ENCODE measurements around the gene CABP2.
"Not testable (repeated sequence)": the region's sequence is repeated elsewhere in the genome, so short reads cannot be mapped to it uniquely, and the experiment has no call there.

Gene CABP2

DNA sequence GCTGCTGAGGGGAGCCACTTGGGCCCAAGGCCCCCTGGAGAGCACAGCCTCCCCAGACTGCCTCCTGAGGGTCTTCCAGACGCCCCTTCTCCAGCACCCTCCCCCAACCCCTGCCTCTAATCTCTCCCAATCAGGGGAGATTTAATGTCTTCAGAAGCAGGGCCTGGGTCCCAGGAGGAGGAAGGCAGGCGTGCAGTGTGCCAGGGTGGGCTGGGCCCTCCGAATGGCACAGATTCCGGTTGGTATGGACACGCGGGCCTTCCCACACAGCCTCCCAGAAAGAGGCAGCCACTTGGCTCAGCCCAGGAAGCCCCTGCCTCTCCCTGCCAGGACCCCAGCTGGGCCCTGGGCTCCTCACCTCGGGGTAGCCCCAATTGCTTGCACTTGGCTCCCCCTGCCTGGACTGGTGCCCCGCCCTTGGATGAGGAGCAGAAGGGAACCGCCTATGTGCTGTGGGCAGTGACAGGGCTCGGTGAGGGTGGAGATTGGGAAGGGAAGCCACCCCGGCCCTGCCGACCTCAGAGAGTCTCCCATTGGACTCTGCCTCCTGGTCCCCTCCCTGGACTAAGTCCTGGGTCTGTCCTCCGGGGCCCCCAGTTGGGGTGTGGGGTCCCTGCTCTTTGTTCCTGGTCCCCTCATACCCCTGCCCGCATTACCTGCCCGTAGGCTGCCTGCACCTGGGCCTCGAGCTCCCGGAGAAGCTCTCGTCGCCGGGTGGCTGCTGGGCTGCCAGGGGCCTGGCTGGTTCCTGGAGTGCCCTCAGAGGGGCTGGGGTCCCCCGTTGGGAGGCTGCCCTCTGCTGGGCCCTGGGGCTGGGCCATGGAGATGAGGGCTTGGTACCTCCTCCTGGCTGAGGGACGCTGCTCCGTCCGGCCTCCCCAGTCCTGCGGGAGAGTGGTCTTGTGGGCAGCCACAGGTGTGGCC is 572 bp upstream of the CABP2 start:
- peaks cover 6% of the 10 kb centered on the region for H3K9me3 Mint-ChIP-seq
- ATAC-seq, result no peak
- peaks cover 63% of the 10 kb centered on the region for H3K27me3 Mint-ChIP-seq
- H3K4me3 Mint-ChIP-seq, result no peak overlapping the region
- no peak overlapping the region for H3K27ac Mint-ChIP-seq
- H3K36me3 Mint-ChIP-seq, result peaks cover 5% of the 10 kb centered on the region
- H3K4me1 Mint-ChIP-seq, result no peaks in the 10 kb centered on the region

DNA sequence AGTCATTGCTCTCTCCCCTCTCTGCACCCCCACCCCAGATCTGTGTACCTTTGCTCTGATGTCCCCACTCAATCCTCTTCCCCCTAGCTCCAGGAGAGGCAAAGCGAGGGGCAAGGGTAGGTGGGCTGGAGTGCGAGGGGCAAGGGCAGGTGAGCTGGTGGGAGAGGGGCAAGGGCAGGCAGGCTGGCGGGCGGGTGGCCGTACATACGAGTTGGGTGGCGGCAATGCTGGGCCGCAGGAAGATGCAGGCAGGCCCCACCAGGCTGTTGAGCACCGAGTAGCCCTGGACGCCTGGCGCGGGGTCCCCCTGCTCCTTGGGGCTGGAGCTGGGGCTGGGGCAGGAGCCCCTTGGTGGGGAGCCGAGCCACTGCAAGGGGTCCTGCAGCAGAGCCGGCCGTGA is 908 bp downstream of the CABP2 start:
- no peak for ATAC-seq
- peaks cover 5% of the 10 kb centered on the region for H3K36me3 Mint-ChIP-seq
- H3K4me3 Mint-ChIP-seq, result no peak overlapping the region
- H3K27me3 Mint-ChIP-seq, result peaks cover 56% of the 10 kb centered on the region
- H3K9me3 Mint-ChIP-seq, result peaks cover 3% of the 10 kb centered on the region
- H3K27ac Mint-ChIP-seq, result no peak overlapping the region
- no peaks in the 10 kb centered on the region for H3K4me1 Mint-ChIP-seq

DNA sequence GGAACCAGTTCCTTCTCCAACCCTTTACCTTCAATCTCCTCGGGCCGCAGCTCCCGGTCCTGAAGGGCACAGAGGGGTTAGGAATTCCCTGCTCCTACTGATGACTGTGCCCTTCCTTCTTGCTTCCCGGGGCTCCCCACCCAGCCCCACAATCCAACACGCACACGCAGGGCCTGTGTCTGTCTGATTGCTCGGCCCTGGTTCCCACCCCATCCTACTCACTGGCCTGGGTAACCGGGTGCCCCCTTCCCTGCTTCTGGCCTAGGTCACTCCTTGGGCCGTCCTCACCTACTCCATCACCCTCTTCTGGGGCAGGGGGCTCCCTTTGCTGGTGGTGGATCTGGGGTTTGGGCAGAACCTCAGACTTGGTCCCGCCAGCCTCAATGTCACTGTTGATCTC is 1.3 kb downstream of the CABP2 start:
- H3K27me3 Mint-ChIP-seq, result peaks cover 56% of the 10 kb centered on the region
- H3K27ac Mint-ChIP-seq, result no peak overlapping the region
- no peaks in the 10 kb centered on the region for H3K4me1 Mint-ChIP-seq
- ATAC-seq, result no peak
- peaks cover 5% of the 10 kb centered on the region for H3K36me3 Mint-ChIP-seq
- H3K4me3 Mint-ChIP-seq, result no peak overlapping the region
- H3K9me3 Mint-ChIP-seq, result no peaks in the 10 kb centered on the region

DNA sequence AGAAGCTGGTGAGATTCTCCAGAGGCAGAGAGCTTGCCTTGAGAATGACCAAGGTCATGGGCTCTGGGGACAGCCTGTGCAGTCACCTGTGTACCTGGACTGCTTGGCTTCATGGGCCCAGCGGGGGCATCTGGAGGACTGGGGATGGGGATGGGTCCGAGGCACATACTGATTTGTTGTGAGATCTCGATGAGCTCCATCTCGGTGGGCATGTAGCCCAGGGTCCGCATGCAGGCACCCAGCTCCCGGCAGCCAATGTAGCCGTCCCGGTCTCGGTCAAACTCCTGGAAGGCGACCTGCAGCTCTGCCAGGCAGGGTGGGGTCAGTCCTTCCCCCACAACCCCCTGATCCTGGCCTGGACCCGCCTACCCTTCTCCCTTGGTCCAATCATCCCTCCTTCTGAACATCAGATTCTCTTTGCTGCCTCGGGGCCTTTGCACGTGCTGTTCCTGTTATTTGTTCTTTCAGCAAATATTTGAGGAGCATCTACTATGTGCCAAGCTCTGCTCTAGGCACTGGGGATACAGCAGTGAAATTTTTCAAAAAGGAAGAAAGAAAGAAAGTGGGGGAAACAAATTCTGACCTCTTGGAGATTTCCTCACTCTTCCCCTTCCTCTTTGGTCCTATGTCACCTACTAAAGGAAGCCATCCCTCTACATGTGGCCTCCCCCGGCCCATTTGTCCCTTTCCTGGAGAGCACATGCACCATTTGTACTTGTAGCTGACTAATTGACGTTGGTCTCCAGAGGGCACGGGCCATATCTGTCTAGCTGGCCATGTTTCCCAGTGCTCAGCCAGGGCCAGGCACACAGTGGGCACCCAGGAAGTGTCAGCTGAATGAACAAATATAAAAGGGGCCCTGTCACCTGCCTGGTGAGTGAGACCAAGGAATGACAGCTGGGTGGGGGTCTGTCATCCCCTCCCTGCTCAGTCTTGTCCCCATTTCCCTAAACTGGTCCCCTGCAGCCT is 2.1 kb downstream of the CABP2 start:
- no peak overlapping the region for H3K4me3 Mint-ChIP-seq
- no peak for ATAC-seq
- no peaks in the 10 kb centered on the region for H3K4me1 Mint-ChIP-seq
- H3K36me3 Mint-ChIP-seq, result peaks cover 5% of the 10 kb centered on the region
- no peaks in the 10 kb centered on the region for H3K9me3 Mint-ChIP-seq
- H3K27ac Mint-ChIP-seq, result no peak overlapping the region
- peaks cover 56% of the 10 kb centered on the region for H3K27me3 Mint-ChIP-seq

DNA sequence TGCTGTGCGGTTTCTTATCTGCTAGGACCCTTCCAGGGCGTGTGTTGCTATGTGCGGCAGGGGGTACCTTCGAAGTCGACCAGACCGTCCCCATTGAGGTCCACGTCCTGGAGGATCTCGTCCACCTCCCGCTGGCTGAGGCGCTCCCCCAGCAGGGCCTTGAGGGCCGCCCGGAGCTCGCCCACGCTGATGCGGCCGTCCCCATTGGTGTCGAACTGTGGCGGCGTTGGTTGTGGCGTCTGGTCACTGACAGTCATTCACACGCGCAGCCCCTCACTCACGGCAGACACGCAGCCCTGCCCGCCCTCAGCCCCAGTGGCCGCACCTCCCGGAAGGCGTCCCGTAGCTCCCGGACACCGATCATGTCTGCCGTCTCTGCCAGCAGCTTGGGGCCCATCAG is 3.5 kb downstream of the CABP2 start:
- H3K36me3 Mint-ChIP-seq, result peaks cover 5% of the 10 kb centered on the region
- no peaks in the 10 kb centered on the region for H3K4me1 Mint-ChIP-seq
- no peak for ATAC-seq
- no peaks in the 10 kb centered on the region for H3K9me3 Mint-ChIP-seq
- no peak overlapping the region for H3K4me3 Mint-ChIP-seq
- peaks cover 56% of the 10 kb centered on the region for H3K27me3 Mint-ChIP-seq
- no peak overlapping the region for H3K27ac Mint-ChIP-seq

DNA sequence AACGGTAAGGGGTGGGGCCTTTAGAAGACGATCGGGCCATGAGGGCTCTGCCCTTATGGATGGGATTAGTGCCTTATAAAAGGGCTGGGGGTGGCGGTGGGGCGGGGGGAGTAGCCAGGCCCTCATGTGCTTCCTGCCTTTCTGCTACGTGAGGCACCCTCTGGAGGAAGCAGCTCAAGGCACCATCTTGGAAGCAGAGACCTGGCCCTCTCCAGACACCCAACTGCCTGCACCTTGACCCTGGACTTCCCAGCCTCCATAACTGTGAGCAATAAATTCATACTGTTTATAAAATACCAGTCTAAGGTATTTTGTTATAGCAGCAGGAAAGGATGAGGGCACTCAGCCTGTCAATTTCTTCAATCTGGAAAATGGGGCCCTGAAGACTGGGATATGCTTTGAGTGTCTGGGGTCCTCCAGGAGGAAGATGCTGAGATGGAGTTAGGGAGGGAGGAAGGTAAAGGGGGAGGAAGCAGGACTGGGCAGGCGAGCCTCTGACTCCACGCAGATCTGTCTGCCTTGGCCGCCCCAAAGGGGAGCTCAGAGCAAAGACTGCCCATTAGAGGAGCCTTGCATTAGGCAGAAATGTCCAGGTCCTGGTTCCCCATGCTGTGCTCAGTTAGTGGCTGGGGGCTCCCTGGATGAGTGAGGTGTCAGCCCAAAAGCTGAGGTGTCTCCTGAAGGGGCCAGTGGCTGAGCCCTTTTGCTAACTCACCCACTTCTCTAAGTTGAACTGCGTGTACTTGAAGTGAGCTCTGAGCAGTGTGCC is 5.3 kb downstream of the CABP2 start:
- Mint-ChIP-seq H3K4me1 (no peaks in the 10 kb centered on the region), H3K27ac (no peak overlapping the region), H3K4me3 (no peak overlapping the region), H3K36me3 (peaks cover 5% of the 10 kb centered on the region), H3K9me3 (no peaks in the 10 kb centered on the region), H3K27me3 (peaks cover 52% of the 10 kb centered on the region)
- no peak for ATAC-seq

DNA sequence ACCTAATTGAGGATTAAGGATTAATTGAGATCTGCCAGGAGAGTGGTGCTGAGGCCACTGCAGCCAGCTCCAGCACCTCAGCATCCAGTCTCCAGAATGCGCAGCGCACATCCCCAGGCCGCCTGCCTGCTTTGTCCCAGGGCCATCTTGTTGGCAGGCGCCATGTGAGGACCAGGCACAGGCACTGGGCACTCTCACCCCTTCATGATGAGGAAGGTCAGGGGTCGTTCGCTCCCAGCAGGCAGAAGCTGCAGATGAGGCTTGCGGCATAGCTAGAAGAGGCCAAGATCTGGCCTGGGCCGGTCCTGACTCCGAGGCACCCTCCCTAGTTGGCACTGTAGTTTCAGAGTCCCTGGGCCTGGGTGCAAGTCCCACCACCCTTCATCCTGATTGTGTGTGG is 6.4 kb downstream of the CABP2 start:
- H3K27me3 Mint-ChIP-seq, result peaks cover 46% of the 10 kb centered on the region
- H3K4me1 Mint-ChIP-seq, result no peaks in the 10 kb centered on the region
- no peak overlapping the region for H3K4me3 Mint-ChIP-seq
- ATAC-seq, result no peak
- H3K9me3 Mint-ChIP-seq, result no peaks in the 10 kb centered on the region
- no peak overlapping the region for H3K27ac Mint-ChIP-seq
- H3K36me3 Mint-ChIP-seq, result peaks cover under 1% of the 10 kb centered on the region

DNA sequence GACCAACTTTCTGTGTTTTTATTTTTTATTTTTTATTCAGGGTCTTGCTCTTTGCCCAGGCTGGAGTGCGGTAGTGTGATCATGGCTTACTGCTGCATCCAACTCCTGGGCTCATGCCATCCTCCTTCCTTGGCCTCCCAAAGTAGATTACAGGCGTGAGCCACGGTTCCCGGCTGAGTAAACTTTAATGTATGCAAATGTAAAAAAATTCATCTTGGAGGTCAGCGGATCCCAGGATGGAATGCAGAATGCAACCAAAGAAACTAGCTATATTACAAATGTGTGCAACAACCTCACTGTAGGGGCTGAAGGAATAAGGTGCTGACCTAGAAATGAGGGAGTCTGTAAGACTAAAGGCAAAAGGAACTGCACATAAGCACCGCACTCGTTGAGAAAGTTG is 9.1 kb downstream of the CABP2 start:
- ATAC-seq, result no peak
- peaks cover 37% of the 10 kb centered on the region for H3K27me3 Mint-ChIP-seq
- H3K27ac Mint-ChIP-seq, result no peak overlapping the region
- no peak overlapping the region for H3K4me3 Mint-ChIP-seq
- H3K36me3 Mint-ChIP-seq, result no peaks in the 10 kb centered on the region
- no peaks in the 10 kb centered on the region for H3K9me3 Mint-ChIP-seq
- peaks cover 4% of the 10 kb centered on the region for H3K4me1 Mint-ChIP-seq

DNA sequence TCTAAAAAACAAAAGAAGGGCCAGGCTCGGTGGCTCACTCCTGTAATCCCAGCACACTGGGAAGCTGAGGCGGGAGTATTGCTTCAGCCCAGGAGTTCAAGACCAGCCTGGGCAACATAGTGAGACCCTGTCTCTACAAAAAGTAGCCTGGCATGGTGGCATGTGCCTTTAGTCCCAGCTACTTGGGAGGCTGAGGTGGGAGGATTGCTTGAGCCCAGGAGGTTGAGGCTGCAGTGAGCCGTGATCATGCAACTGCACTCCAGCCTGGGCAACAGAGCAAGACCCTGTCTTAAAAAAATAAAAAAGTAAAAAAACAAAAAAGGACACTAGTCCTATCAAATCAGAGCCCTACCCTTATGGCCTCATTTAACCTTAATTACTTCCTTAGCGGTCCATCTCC is 11.7 kb downstream of the CABP2 start:
- H3K27me3 Mint-ChIP-seq, result peaks cover 19% of the 10 kb centered on the region
- not testable (repeated sequence) for H3K27ac Mint-ChIP-seq, H3K9me3 Mint-ChIP-seq, ATAC-seq, H3K36me3 Mint-ChIP-seq, H3K4me3 Mint-ChIP-seq
- peaks cover 21% of the 10 kb centered on the region for H3K4me1 Mint-ChIP-seq

DNA sequence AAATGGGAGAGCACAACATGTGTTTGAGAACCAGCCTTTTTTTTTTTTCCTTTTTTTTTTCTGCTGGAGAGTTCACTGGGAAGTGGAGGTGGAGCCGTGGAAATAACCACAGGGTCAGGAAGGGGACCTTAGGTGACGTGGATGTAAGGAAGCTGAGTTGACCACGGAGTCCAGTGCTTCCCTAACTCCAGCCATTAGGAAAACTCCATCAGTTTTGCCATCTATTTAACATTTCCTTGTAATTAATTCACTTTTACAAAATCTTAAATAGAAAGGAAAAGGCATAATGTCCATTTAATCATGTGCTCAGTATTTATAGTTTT is 13.3 kb downstream of the CABP2 start:
- Mint-ChIP-seq H3K4me3 (no peak overlapping the region), H3K36me3 (no peaks in the 10 kb centered on the region), H3K9me3 (no peaks in the 10 kb centered on the region), H3K4me1 (peaks cover 34% of the 10 kb centered on the region), H3K27me3 (peaks cover 6% of the 10 kb centered on the region), H3K27ac (no peak overlapping the region)
- no peak for ATAC-seq

DNA sequence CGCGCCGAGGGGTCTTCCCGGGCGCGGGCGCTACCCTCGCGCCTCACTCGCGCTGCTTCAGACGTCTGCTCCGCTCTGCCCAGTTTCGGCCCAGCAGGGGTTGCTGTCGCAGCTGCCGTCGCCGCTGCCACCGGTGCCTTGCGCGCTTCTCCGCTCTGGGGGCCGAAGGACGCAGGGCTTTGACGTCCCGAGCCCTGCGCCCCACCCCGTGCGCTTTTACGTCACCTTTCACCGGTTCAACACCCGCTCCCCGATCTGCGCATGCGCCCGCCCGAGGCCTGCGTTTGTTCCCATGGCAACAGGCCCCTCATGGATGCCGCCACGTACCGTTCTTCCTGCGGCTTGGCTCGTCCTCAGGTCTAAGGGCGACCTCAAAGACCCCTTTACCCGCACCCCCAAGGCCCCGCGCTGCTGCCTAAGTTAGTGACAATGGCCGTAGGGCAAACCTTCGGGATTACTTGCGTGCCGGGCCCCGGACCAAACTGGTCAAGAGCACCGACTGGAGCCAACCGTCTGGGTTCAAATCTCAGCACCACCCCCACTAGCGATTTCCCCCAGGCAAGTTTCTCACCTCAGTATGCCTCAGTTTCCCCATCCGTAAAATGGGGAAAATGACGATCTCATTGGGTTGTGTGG is 14.6 kb downstream of the CABP2 start:
- H3K4me1 Mint-ChIP-seq, result peaks cover 38% of the 10 kb centered on the region
- no peaks in the 10 kb centered on the region for H3K27me3 Mint-ChIP-seq
- H3K36me3 Mint-ChIP-seq, result no peaks in the 10 kb centered on the region
- peak overlapping the region; percentile 96 for H3K27ac Mint-ChIP-seq
- peak overlapping the region; percentile 75 for H3K4me3 Mint-ChIP-seq
- H3K9me3 Mint-ChIP-seq, result no peaks in the 10 kb centered on the region
- ATAC-seq, result peak; percentile 62

DNA sequence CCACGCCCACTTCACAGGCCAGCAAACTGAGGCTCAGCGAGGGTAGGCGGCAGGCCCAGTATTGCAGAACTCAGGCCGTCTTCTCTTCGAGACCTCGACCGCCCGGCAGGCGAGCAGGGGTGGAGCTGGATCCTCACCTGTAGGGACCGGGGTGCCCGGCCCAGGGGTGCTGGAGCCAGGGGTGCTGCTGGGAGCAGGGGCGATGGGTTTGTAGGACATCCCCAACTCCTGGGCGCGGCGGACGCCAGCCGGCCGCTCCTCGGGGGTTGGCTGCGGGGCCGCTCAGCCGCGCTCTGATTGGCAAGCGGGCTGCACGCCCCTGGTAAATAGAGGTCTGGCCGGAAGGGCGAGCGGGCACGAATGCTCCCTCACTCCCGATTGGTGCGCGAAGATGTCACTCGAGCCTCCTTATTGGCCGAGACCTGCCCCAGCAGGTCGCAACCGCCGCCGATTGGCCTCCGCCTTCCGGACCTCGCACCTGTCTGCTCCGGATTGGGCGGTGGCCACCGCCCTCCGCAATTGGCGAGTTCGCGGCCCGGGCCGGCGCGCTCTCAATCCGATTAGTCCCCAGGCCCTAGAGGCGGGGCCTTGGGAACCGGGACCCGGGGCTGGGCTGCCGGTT is 15.3 kb downstream of the CABP2 start, which contains the start of gene CDK2AP2:
Gene CDK2AP2, minus strand, starts transcription at position 299 of the 622 bp plus-strand sequence. Its CDS starts 80 bp downstream, at position 219.
- ATAC-seq, result peak; percentile 90
- H3K4me1 Mint-ChIP-seq, result peaks cover 44% of the 10 kb centered on the region
- peak within 1 kb of the TSS; percentile 96 for H3K27ac Mint-ChIP-seq
- no peaks in the 10 kb centered on the region for H3K9me3 Mint-ChIP-seq
- H3K36me3 Mint-ChIP-seq, result no peaks in the 10 kb centered on the region
- no peaks in the 10 kb centered on the region for H3K27me3 Mint-ChIP-seq
- peak within 1 kb of the TSS; percentile 75 for H3K4me3 Mint-ChIP-seq

DNA sequence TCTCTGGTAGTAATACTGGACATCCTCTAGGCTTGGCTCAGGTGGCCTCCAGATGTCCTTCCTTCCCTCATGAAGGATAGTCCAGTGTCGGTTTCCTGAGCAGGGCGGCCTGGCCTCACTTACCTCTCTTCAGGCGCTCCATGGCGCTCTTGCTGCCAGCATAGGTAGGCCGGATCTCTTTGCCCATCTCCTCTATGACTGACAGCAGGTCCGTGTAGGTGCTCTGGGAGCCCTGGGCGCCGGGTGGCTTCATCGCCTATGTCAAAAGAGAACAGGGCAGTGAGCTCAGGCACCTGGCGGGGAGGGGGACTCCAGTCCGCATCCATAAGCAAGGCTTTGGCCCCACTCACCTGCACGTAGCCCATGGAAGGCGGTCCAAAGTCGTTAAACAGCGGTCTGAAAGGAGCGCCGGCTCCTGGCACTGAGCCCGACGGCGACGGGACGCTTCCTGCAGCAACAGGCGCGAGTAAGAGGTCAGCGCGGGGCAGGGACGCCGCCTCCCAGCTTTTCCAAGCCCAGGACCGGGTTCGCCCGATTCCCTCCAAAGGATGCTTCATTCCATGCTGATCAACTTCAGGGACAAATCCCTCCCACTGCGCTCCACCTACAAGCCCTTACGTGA is 15.9 kb downstream of the CABP2 start:
- H3K9me3 Mint-ChIP-seq, result no peaks in the 10 kb centered on the region
- no peaks in the 10 kb centered on the region for H3K27me3 Mint-ChIP-seq
- no peak for ATAC-seq
- H3K27ac Mint-ChIP-seq, result peak overlapping the region; percentile 96
- peak overlapping the region; percentile 75 for H3K4me3 Mint-ChIP-seq
- peaks cover 50% of the 10 kb centered on the region for H3K4me1 Mint-ChIP-seq
- H3K36me3 Mint-ChIP-seq, result no peaks in the 10 kb centered on the region
